ENCODE results near the gene TTC9C. TPM values are rescaled to one million over a fixed set of nuclear protein-coding genes. Genes with fewer than 3 reads are reported as not detected.
A peak's percentile ranks its signal among the peaks of the same experiment; 100 is the strongest.

Gene TTC9C
- total and polyA plus RNA-seq, 2 of the 8 experiments (the other 6 are each of a cell fraction or from before 2014, with no cell fraction given) = 25.4 to 34.1 TPM

GRCh38 chr11:62727165-62727871 is 968 bp upstream of the TTC9C start, which contains the start of gene HNRNPUL2 (continued):
- TF ChIP-seq TBP (IDR thresholded peaks at IDR 0.05; ENCODE audit: low read depth, low read length) = peak; percentile 55; the same call in 1 of the 2 replicates
- TF ChIP-seq ZNF274 (IDR thresholded peaks at IDR 0.05; ENCODE audit: borderline replicate concordance, extremely low read depth, low read length) = no peak
- peak; percentile 84 for TF ChIP-seq TAF1 (IDR thresholded peaks at IDR 0.05; ENCODE audit: low read depth, low read length)
- TF ChIP-seq EP300 (IDR thresholded peaks at IDR 0.05; ENCODE audit: borderline replicate concordance in 1 of 2, low read depth in 2 of 2, low read length in 2 of 2) = 0 out of 3 replicates have a peak, but pooled peaks of 1 of the 2 experiments have one; percentile 25
- TF ChIP-seq KDM1A (IDR thresholded peaks at IDR 0.05; ENCODE audit: borderline replicate concordance, low read length) = no peak
- TF ChIP-seq EGR1 (IDR thresholded peaks at IDR 0.05; ENCODE audit: borderline replicate concordance, low read depth, low read length) = peak; percentile 57; the same call in 1 of the 2 replicates
- TF ChIP-seq KDM5A (IDR thresholded peaks at IDR 0.05; ENCODE audit: low read length) = no peak
- no peak for TF ChIP-seq USF2 (IDR thresholded peaks at IDR 0.05; ENCODE audit: low read length)
- no peak for TF ChIP-seq RXRA (IDR thresholded peaks at IDR 0.05; ENCODE audit: insufficient read depth, low read depth, low read length)
- no peak for TF ChIP-seq CTCF (IDR thresholded peaks at IDR 0.05; ENCODE audit: control extremely low read depth in 1 of 3, insufficient read depth in 1 of 3, low read depth in 1 of 3, low read length in 3 of 3)
- peak; percentile 91 for TF ChIP-seq POLR2AphosphoS5 (IDR thresholded peaks at IDR 0.05; ENCODE audit: low read depth, low read length)
- no peak for TF ChIP-seq BCL11A (IDR thresholded peaks at IDR 0.05; ENCODE audit: low read depth in 2 of 2, low read length in 2 of 2)
- 0 out of 2 replicates have a peak, but pooled peaks have one; percentile 52 for TF ChIP-seq SP4 (IDR thresholded peaks at IDR 0.05; ENCODE audit: low read length)
- TF ChIP-seq ATF2 (IDR thresholded peaks at IDR 0.05; ENCODE audit: low read length) = no peak
- no peak for TF ChIP-seq SUZ12 (IDR thresholded peaks at IDR 0.05; ENCODE audit: low read length)
- no peak for TF ChIP-seq ATF3 (IDR thresholded peaks at IDR 0.05; ENCODE audit: insufficient read depth, low read depth, low read length)
- peak; percentile 23 for TF ChIP-seq TAF7 (optimal IDR thresholded peaks at IDR 0.05; ENCODE audit: borderline replicate concordance, low read depth, low read length)
- TF ChIP-seq GTF2F1 (IDR thresholded peaks at IDR 0.05; ENCODE audit: borderline replicate concordance, low read depth, low read length) = no peak

Measured in H1 (cell line).